SHP77 (cell line): Measurements from ENCODE around the gene TLK2.

ENCODE experiments used
- DNase-seq, 2 experiments: peaks; one replicate each; lab custom pipeline; 2025; lab: John Stamatoyannopoulos, UW

TLK2 gene

GRCh38 chr17:62653826-62654761 is 175.5 kb downstream of the TLK2 start:
- DNase-seq = peak in 1 of 2 experiments; percentile 19

- DNase-seq = no peak
Observed at GRCh38 chr17:62655656-62656055, 177.0 kb downstream of the TLK2 start.

GRCh38 chr17:62656446-62656845 is 177.8 kb downstream of the TLK2 start:
- DNase-seq = no peak

- no peak for DNase-seq
Observed at GRCh38 chr17:62657145-62657665, 178.6 kb downstream of the TLK2 start.

- DNase-seq = no peak
Observed at GRCh38 chr17:62657690-62658089, 179.1 kb downstream of the TLK2 start.

GRCh38 chr17:62658136-62658920 is 179.7 kb downstream of the TLK2 start:
- DNase-seq = no peak

GRCh38 chr17:62660629-62661118 is 182.0 kb downstream of the TLK2 start:
- DNase-seq = no peak

GRCh38 chr17:62661337-62661736 is 182.7 kb downstream of the TLK2 start:
- DNase-seq = no peak

- no peak for DNase-seq
Observed at GRCh38 chr17:62662855-62663254, 184.2 kb downstream of the TLK2 start.
